M059J (cell line): ENCODE measurements around the gene SPATA22. TPM values are rescaled to one million over a fixed set of nuclear protein-coding genes. Genes with fewer than 3 reads are reported as not detected.
A peak's percentile ranks its signal among the peaks of the same experiment; 100 is the strongest.
"Not testable (repeated sequence)": the region's sequence is repeated elsewhere in the genome, so short reads cannot be mapped to it uniquely, and the experiment has no call there.

Experiments
- DNase-seq: peaks from one replicate; pipeline ENCODE4 v3.0.0-alpha.2; 2012; ENCODE audit warnings: low read depth
- total RNA-seq: library from RNA; depleted of rRNA; stranded (reverse); fragments of >200 nt; shearing (Covaris generic); gene quantifications from 2 replicates; pipeline ENCODE4 v1.2.3, GENCODE V29; 2014; rRNA removed

SPATA22 gene, protein sequence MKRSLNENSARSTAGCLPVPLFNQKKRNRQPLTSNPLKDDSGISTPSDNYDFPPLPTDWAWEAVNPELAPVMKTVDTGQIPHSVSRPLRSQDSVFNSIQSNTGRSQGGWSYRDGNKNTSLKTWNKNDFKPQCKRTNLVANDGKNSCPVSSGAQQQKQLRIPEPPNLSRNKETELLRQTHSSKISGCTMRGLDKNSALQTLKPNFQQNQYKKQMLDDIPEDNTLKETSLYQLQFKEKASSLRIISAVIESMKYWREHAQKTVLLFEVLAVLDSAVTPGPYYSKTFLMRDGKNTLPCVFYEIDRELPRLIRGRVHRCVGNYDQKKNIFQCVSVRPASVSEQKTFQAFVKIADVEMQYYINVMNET
- not detected in 2 replicates for total RNA-seq

GRCh38 chr17:3471599-3471998 lies at the start of gene SPATA22:
Gene SPATA22, minus strand, starts transcription at chr17:3471819. Its CDS starts 2,494 bp downstream, at chr17:3469325.
- DNase-seq: no peak

- not testable (repeated sequence) for DNase-seq
Measured at GRCh38 chr17:3519472-3519871, 47.9 kb upstream of the SPATA22 start.

- no peak for DNase-seq
Measured at GRCh38 chr17:3514873-3515272, 43.3 kb upstream of the SPATA22 start.

DNA sequence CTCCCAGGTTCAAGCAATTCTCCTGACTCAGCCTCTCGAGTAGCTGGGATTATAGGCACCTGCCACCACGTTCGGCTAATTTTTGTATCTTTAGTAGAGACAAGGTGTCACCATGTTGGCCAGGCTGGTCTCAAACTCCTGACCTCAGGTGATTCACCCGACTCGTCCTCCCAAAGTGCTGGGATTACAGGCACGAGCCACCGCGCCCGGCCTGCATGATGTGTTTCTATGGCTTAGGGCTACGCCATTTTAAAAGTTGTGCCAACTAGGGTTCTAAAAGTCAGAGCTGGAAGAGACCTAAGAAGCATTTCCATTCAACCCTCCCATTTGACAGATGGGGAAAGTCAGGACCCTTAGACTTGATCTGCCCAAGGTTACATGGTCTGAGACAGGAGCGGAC lies 42.5 kb upstream of the SPATA22 start:
- DNase-seq: not testable (repeated sequence)

DNA sequence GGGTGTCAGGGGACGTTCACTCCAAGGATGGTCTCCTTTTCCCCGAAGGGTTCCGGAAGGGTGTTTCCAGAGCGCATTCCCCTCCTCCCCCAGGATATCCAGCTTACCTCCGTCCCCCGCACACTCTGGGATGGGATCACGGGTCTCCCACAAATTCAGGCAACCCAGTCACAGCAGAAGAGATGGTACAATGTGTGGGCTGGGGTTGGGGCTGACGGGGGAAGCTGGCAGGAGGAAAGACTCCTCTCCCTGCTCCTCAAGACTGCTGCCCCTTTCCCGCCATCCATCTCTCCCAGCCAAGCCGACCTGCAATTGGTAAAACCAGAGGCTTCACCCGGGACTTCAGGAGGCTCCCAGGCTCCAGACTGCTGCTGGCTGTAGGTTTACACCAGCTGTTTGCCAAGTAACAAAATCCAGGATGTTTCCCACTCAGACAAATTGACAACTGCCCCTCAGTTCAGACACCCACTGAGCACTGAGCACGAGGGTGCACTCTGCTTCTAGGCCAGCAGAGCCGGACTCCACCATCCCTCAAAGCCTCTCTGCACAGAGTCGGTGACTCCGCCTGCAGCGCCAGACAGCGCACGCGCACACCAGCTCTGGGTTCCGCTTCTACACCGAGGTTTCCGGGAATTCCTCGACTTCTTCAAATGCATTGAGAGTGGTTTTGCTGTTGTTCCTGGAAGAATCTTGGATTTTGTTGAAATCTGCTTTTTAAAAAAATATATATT lies 41.9 kb upstream of the SPATA22 start:
- DNase-seq: no peak

DNA sequence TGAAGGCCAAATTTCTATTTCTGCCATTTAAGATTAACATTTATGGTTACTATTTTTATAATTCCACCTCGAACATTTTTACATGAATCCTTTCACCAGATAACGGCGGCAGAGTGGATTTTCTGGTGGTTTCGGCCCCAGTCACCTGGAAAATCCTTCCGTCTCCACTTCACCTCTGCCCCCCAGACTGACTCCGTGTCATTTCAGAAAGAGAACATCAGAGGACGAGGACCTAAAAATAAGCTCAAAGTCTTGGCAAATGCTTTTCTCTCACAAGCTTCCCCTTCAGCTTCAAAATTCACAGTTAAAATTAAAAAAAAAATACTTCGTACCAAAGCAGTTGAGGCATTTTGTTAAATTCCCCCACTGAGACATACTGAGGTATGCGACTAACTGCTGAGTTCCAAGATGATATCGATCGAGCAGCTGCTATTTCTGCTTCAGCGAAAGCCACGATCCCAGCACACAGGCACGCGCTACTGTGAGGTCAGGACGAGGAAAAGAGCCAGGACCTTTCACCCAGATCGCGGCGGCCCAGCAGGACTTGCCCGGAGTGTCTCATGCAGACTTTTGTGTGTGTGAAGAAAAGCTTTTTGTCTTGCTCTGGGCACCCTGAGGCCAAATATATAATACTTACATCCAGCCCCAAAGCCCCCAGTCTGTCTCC lies 41.0 kb upstream of the SPATA22 start:
- DNase-seq: no peak

DNA sequence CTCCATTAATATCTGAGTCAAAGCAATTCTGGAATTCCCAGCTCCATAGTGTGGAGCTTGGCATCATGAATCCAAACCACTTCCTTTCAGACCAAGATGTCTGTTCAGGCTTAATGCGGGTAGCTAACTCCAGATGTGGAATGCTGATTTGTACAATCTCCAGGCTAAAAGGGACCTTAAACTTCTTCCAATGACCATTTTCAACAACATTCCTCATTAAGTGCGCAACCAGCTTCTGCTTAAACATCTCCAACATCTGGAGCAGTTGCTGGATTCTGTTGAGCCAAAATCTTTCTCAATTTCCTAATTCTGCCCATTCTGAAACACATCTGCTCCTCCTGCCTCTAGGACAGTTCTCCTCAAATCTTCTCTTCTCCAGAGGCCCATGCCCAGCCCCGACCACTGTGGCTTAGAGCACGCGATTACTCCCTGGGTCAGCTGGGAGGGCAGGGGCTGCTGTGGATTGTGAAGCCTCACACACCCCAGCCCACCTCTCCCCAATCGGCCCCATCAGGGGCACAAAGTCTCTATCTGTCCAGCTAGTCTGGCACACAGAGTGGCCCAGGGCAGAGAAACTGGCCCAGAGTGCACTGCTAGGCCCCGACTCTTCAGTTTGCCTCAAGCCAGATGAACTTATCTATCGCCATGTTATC lies 40.4 kb upstream of the SPATA22 start:
- no peak for DNase-seq

DNA sequence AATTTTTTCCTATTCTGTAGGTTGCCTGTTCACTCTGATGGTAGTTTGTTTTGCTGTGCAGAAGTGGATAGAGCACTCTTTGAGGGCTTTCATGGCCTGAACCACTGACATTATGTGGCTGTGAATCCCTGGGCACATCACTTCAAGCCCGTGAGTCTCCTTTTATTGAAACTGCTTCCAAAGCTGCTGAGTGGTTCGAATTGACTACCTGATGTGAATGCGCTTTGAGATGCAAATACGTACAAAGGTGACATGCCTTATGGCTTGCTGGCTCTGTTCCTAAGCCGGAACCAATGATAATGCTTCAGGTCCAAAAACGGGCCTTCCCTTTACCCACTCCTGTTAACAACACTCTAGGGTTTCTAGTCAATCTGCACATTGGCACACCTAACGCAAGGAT lies 38.5 kb upstream of the SPATA22 start:
- no peak for DNase-seq

DNA sequence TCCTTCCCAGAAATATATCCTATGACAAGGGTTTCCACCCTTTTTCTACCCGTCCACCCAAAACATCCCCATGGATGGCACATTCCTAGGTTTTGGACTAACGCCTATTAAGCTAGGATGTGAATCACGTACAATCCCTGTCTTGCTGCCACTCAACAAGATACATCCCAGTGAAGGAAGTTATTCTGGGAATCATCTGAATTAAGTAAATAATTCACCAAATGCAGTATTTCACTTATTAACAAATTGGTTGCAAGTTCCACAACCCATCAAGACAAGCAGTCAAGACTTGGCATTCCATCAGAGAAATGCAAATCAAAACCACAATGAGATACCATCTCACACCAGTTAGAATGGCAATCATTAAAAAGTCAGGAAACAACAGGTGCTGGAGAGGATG lies 36.2 kb upstream of the SPATA22 start:
- DNase-seq: no peak

GRCh38 chr17:3507071-3507470 lies 35.5 kb upstream of the SPATA22 start:
- DNase-seq: no peak

DNA sequence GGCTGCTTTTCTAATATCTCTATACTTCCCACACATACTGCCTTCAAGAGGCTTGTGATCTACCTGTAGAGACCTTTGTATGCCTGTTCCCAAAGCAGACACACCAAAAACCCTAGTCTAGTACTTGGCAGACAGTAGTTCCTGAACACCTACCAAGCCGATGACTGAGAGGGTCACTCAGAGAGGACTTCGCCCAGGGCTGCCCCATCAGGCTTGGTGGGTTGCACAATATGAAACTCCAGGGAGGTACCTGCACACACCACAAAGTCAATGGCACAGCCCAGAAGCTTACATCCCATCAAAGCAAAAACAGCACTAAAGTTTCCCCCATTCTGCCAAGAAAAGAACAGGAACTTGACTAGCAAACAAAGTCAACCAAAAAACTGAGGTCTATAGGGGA lies 34.4 kb upstream of the SPATA22 start:
- no peak for DNase-seq

GRCh38 chr17:3505008-3505407 lies 33.4 kb upstream of the SPATA22 start:
- no peak for DNase-seq

- DNase-seq: no peak
Measured at GRCh38 chr17:3503285-3503684, 31.7 kb upstream of the SPATA22 start.

DNA sequence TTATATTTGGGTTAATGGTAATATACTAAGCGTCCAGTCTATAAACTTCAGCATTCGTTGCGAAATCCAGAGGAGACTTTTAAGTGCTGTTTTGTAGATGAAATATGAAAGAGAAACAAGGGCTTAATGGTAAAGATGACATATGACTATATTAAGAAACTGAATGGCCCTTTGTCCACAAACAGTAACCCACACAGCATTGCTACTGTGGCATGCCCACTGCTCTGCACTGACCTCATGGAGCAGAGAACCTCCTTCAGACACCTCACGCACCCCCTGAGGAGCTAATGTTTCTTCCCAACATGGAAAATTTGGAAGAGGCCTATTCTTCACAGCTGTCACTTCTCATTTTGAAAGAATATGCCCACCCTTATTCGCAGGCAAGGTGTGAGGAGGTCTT lies 30.8 kb upstream of the SPATA22 start:
- no peak for DNase-seq

DNA sequence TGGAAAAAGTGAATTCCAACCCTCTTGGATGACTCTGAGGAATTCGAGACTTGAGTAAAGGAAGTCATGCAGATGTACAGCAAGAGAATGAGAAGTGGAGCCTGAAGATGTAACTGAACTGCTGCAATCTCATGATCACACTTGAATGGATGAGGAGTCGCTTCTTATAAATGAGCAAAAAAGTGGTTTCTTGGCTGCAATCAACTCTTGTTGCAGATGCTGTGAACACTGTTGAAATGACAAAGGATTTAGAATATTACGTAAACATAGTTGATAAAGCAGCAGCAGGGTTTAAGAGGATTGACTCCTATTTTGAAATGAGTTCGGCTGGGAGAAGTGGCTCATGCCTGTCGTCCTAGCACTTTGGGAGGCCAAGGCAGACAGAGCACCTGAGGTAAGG lies 29.7 kb upstream of the SPATA22 start:
- no peak for DNase-seq

DNA sequence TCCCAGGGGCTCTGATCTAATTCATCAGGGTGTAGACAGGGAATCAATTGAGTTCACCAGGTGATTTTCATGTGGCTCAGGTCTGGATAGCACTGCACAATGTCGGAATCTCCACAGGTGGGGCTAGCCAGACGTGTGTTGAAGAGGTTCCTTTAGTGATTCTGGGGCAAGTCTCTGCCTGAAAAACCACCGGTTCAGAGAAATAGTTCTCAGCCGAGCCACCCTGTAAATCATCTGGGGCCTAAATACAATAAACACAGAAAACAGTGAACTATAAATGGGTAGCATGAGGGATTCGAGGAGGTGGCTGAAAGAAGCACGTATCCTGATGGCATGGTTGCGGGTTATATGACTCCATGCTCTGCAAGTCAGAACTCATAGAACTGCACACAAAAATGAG lies 25.5 kb upstream of the SPATA22 start:
- DNase-seq: no peak

GRCh38 chr17:3485481-3486068 lies 14.0 kb upstream of the SPATA22 start:
- peak; percentile 5 for DNase-seq

GRCh38 chr17:3482852-3483251 lies 11.2 kb upstream of the SPATA22 start:
- no peak for DNase-seq

GRCh38 chr17:3479988-3480387 lies 8.4 kb upstream of the SPATA22 start:
- no peak for DNase-seq

GRCh38 chr17:3475812-3476610 lies 4.4 kb upstream of the SPATA22 start, which contains the start of gene ASPA:
Gene ASPA, plus strand, starts transcription at chr17:3475997. Its CDS starts 163 bp downstream, at chr17:3476160.
- peak; percentile 1 for DNase-seq

DNA sequence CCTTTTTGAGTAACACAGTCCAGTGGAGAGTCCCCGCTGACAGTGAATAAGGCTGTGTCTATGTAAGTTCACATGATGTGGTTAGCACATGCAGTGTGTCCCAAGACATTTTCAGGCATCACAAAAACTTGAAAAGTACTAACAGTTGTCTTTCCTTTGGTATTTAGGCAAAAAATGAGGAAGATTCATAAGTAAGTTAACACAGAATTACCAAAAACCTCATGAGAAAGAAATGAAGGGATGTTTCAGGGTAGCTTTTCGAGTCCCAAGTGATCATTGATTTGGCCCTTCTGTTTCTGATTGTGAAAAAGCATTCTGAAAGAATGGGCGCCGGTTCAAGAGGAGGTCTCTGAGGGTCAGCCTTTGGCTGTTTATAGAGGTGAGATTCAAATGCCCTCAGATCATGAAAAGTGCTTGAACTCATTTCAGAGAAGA lies 3.6 kb upstream of the SPATA22 start:
- DNase-seq: no peak
